ENCODE measurements around the gene SLC24A3. TPM values are rescaled to one million over a fixed set of nuclear protein-coding genes. Genes with fewer than 3 reads are reported as not detected.
A peak's percentile ranks its signal among the peaks of the same experiment; 100 is the strongest.

The SLC24A3 gene
- total RNA-seq (2016; rRNA removed; fragmentation: Illumina TruSeq; extraction: Trizol) (not detected in 2 replicates), polyA plus RNA-seq (2011; rRNA removed) (0.01 TPM in 1 of 2 replicates, not detected in the other), polyA minus RNA-seq (2011; rRNA and poly(A)+ RNA removed; ENCODE audit: low replicate concordance) (not detected in 2 replicates), Bru-seq, nascent RNA (percentile 7 among the genes with signal in this experiment), BruChase-seq, experiment 1, labeled RNA remaining after a 6-hour chase (percentile 8 among the genes with signal in this experiment), BruChase-seq, experiment 2, labeled RNA remaining after a 2-hour chase (percentile 6 among the genes with signal in this experiment)
- not detected in 2 replicates for total RNA-seq (2016; cell fraction: cytosol; rRNA removed; fragmentation: Illumina TruSeq; extraction: Trizol; ENCODE audit: low read depth)
- total RNA-seq (2016; cell fraction: insoluble cytoplasmic fraction; rRNA removed; fragmentation: Illumina TruSeq; extraction: Trizol): not detected in 2 replicates
- not detected in 2 replicates for total RNA-seq (2016; cell fraction: membrane; rRNA removed; fragmentation: Illumina TruSeq; extraction: Trizol)
- not detected in 2 replicates for total RNA-seq (2016; cell fraction: nucleus; rRNA removed; fragmentation: Illumina TruSeq; extraction: Trizol)
- 0.01 TPM in 1 of 2 replicates, not detected in the other for polyA plus RNA-seq (2011; cell fraction: cytosol; rRNA removed)
- not detected in 2 replicates for polyA plus RNA-seq (2011; cell fraction: nucleus; rRNA removed)
- polyA plus RNA-seq (2012): 0.03 TPM in 1 of 2 replicates, not detected in the other
- polyA plus RNA-seq (2016; cell fraction: cytosol; fragmentation: Illumina TruSeq; extraction: Trizol; ENCODE audit: low read depth): not detected in 2 replicates
- polyA plus RNA-seq (2016; cell fraction: insoluble cytoplasmic fraction; fragmentation: Illumina TruSeq; extraction: Trizol; ENCODE audit: low read depth): not detected in 2 replicates
- not detected in 2 replicates for polyA plus RNA-seq (2016; cell fraction: membrane; fragmentation: Illumina TruSeq; extraction: Trizol; ENCODE audit: low read depth)
- polyA plus RNA-seq (2016; cell fraction: nucleus; fragmentation: Illumina TruSeq; extraction: Trizol; ENCODE audit: insufficient read depth, low read depth): not detected in 2 replicates
- polyA minus RNA-seq (2011; cell fraction: cytosol; rRNA and poly(A)+ RNA removed): not detected in 2 replicates
- polyA minus RNA-seq (2011; cell fraction: nucleus; rRNA and poly(A)+ RNA removed): not detected in 2 replicates
- long read RNA-seq, experiment 1: 0 reads
- long read RNA-seq, experiment 2: 0 reads

DNA sequence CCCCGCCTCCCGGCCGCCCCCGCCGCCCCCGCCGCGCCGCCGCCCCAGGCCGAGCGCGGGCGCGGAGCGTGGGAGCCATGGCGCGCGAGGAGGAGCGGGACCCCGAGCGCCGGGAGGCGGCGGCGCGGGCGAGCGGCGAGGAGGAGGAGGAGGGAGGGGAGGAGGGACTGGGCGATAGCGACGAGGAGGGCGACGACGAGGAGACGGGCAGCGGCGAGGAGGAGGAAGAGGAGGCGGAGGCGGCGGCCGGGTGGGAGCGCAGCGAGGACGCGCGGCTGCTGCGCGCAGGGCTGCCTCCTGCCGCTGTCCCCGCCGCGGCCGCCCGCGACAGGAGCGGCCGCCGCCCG lies at the start of gene SLC24A3:
SLC24A3 (plus strand) TSS at position 174 of the 347 bp plus-strand sequence.
- Histone ChIP-seq H2AFZ (ENCODE audit: low read length) (no peak within 1 kb of the TSS), H3K27me3 (ENCODE audit: control insufficient read depth in 1 of 2, insufficient read depth in 2 of 2, low read length in 2 of 2) (peaks cover 17 to 55% of the 10 kb centered on the region in 2 experiments), H3K27ac (ENCODE audit: extremely low read length, insufficient read depth, low read length) (no peak within 1 kb of the TSS), H3K9me3 (ENCODE audit: low read length) (no peaks in the 10 kb centered on the region), H3K4me3 (replicated peaks in 1 of 3; ENCODE audit: insufficient read depth in 1 of 3, low read depth in 2 of 3, low read length in 3 of 3) (peak within 1 kb of the TSS in 2 of 3 experiments; percentile 31 to 40; a peak in 3 of 6 replicates), H3K4me1 (ENCODE audit: insufficient read depth, low read length) (no peaks in the 10 kb centered on the region), H3K9ac (ENCODE audit: insufficient read depth, low read depth, low read length) (no peak within 1 kb of the TSS), H3K4me2 (ENCODE audit: low read depth, low read length) (peak within 1 kb of the TSS; percentile 14), H3K79me2 (ENCODE audit: insufficient read depth, low read length) (no peaks in the 10 kb centered on the region), H4K20me1 (ENCODE audit: insufficient read depth, low read length) (no peaks in the 10 kb centered on the region), H3K36me3 (replicated peaks in 1 of 2; ENCODE audit: control insufficient read depth in 1 of 2, insufficient read depth in 2 of 2, low read length in 2 of 2) (no peaks in the 10 kb centered on the region)
- no TSS peak for BruUV-seq (replicated peaks)
- in situ Hi-C loops (cut with HindIII; ENCODE audit: extremely low pct_ligation_motif_present, low pct_unique_long_range_greater_than_20kb): loop anchor here (25.0 kb wide), 1 partner anchor 575 kb away; no protein-coding TSS in a partner anchor
- ATAC-seq (no peak), FAIRE-seq (no peak), DNase-seq (ENCODE audit: low spot score) (no peak)
- POLR2A ChIA-PET: no interaction called here
- WGBS (ENCODE audit: low lambda C conversion rate): 1% methylated on average over 42 of the region's 61 CpGs
- TF ChIP-seq ZNF569 (CRISPR knock-in tag; IDR thresholded peaks at IDR 0.05; ENCODE audit: borderline replicate concordance): no peak
- TF ChIP-seq FIP1L1 (IDR thresholded peaks at IDR 0.05; ENCODE audit: borderline replicate concordance, insufficient read depth, low read depth, low read length): no peak
- no peak for TF ChIP-seq ZFY (CRISPR knock-in tag; IDR thresholded peaks at IDR 0.05)
- peak; percentile 88 for TF ChIP-seq ZNF263 (CRISPR knock-in tag; IDR thresholded peaks at IDR 0.05)
- TF ChIP-seq, protein P1, sequence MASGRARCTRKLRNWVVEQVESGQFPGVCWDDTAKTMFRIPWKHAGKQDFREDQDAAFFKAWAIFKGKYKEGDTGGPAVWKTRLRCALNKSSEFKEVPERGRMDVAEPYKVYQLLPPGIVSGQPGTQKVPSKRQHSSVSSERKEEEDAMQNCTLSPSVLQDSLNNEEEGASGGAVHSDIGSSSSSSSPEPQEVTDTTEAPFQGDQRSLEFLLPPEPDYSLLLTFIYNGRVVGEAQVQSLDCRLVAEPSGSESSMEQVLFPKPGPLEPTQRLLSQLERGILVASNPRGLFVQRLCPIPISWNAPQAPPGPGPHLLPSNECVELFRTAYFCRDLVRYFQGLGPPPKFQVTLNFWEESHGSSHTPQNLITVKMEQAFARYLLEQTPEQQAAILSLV (CRISPR knock-in tag; IDR thresholded peaks at IDR 0.05; ENCODE audit: borderline replicate concordance): no peak
- intact Hi-C loops (cut with micrococcal nuclease; ENCODE audit: unreplicated experiment): no loop called here
- CTCF ChIA-PET (ENCODE audit: low intra/inter-chr PET ratio, low total read pairs): no interaction called here
